ENCODE results near the gene LRRC2. TPM values are rescaled to one million over a fixed set of nuclear protein-coding genes. Genes with fewer than 3 reads are reported as not detected.

The LRRC2 gene
- polyA plus RNA-seq, 4 donors, result 0.22 to 0.66 (median 0.61) TPM; not detected in 1

Other genes starting within 250 kb of the LRRC2 start
- gene CCR2, start 212.2 kb downstream of the LRRC2 start, polyA plus RNA-seq, result 1 to 10 TPM in 2 of 4 donors, under 1 TPM in 1, not detected in 1; 0.87 to 1.4 (median 1.3) TPM
- 1 to 10 TPM in 1 of 4 donors, under 1 TPM in 3; 0.81 to 1.5 (median 0.92) TPM for gene CCR5, start 195.4 kb downstream of the LRRC2 start, polyA plus RNA-seq
- 10 to 100 TPM; 10.7 to 13.9 (median 12.2) TPM for gene CCRL2, start 159.0 kb downstream of the LRRC2 start, polyA plus RNA-seq
- gene LTF, start 101.4 kb downstream of the LRRC2 start, polyA plus RNA-seq, result 1 to 10 TPM in 2 of 4 donors, under 1 TPM in 2; 0.22 to 6.0 (median 1.5) TPM
- gene RTP3, start 68.3 kb downstream of the LRRC2 start, polyA plus RNA-seq, result under 1 TPM in 1 of 4 donors, not detected in 3; 0.06 TPM
- gene FAM240A, start 46.2 kb upstream of the LRRC2 start, polyA plus RNA-seq, result not detected
- gene ALS2CL, start 127.4 kb upstream of the LRRC2 start, polyA plus RNA-seq, result 10 to 100 TPM; 11.8 to 100.0 (median 46.5) TPM
- under 1 TPM in 2 of 4 donors, not detected in 2; 0.22 to 0.70 TPM for gene TMIE, start 135.1 kb upstream of the LRRC2 start, polyA plus RNA-seq
- gene PRSS50, start 151.6 kb upstream of the LRRC2 start, polyA plus RNA-seq, result 1 to 10 TPM in 1 of 4 donors, under 1 TPM in 1, not detected in 2; 0.01 to 3.7 TPM

Measured in small intestine (tissue), 4 donors.